GM12878 (cell line): ENCODE data around the gene MAD1L1.

Source experiments
- EGR1 ChIP-seq, 2 experiments: IDR thresholded peaks; 1 replicate in 1 of 2; 2 replicates in 1 of 2; pipeline ENCODE4 v1.6.1; 2011 to 2012; ENCODE audit warnings: low read depth in 2 of 2, low read length in 2 of 2, borderline replicate concordance in 1 of 2, mild to moderate bottlenecking in 1 of 2, moderate library complexity in 1 of 2
- EZH2 ChIP-seq: IDR thresholded peaks from 2 replicates; pipeline ENCODE4 v1.6.1; 2012; ENCODE audit warnings: low read depth, mild to moderate bottlenecking, control low read depth, inconsistent platforms, low read length, borderline replicate concordance; ENCODE audit not compliant: control insufficient read depth
- POLR2A ChIP-seq: IDR thresholded peaks from 2 replicates; pipeline ENCODE4 v1.6.1; 2011; ENCODE audit warnings: low read depth, mild to moderate bottlenecking, low read length
- SPI1 ChIP-seq: IDR thresholded peaks from 2 replicates; pipeline ENCODE4 v1.6.1; 2011; ENCODE audit warnings: low read depth, mild to moderate bottlenecking, low read length, moderate library complexity, borderline replicate concordance; ENCODE audit not compliant: insufficient read depth
- TAF1 ChIP-seq: IDR thresholded peaks from 2 replicates; pipeline ENCODE4 v1.6.1; 2011; ENCODE audit warnings: mild to moderate bottlenecking, low read depth, low read length, borderline replicate concordance
- ZBTB11 ChIP-seq: fragments of 450-650 bp; formaldehyde crosslinking; IDR thresholded peaks from 2 replicates; pipeline ENCODE4 v1.5.0; 2022; ENCODE audit warnings: mild to moderate bottlenecking, missing genetic modification characterization

GRCh38 chr7:2052657-2053048 is 180.1 kb downstream of the MAD1L1 start:
- TF ChIP-seq EGR1 (IDR thresholded peaks at IDR 0.05; ENCODE audit: borderline replicate concordance in 1 of 2, low read depth in 2 of 2, low read length in 2 of 2) (no peak), SPI1 (no peak), TAF1 (no peak), ZBTB11 (no peak), EZH2 (no peak), POLR2A (no peak)
